HG03025 (cell line): ENCODE results near the gene CADM3.

Experiments used
- ATAC-seq: cut with Tn5 transposase; IDR thresholded peaks from one replicate; pipeline ENCODE4 v1.9.1; 2021; ENCODE audit warnings: mild to moderate bottlenecking, moderate library complexity; ENCODE audit not compliant: unreplicated experiment, low FRiP score

Gene CADM3

GRCh38 chr1:159171254-159171687, at the start of gene CADM3:
TSS of gene CADM3 (plus strand) at chr1:159171615. CDS start at chr1:159171766, 151 bp downstream.
- no peak for ATAC-seq

GRCh38 chr1:159122005-159122621, 49.3 kb upstream of the CADM3 start:
- ATAC-seq, result no peak

DNA sequence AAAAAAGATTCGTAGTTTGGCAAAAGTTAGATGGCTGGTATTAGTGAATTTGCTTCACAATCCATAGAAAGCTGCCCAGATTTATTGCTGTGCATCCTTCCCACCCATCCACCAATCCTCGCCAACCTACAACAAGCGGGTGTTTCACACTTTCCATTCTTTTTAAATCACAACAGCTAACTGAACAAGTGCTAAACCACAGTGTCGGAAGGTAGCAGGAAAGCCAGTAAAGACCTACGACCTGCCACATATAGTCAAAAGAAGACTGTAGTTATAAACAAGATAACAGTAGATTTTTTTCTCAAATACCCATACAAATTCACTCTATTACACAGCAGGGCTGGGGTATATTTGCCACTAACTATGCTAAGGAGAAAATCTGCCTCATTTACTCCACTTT, 47.8 kb upstream of the CADM3 start:
- no peak for ATAC-seq

GRCh38 chr1:159132271-159132881, 39.0 kb upstream of the CADM3 start:
- ATAC-seq, result no peak

- no peak for ATAC-seq
Observed at GRCh38 chr1:159140474-159140873, 30.9 kb upstream of the CADM3 start.

DNA sequence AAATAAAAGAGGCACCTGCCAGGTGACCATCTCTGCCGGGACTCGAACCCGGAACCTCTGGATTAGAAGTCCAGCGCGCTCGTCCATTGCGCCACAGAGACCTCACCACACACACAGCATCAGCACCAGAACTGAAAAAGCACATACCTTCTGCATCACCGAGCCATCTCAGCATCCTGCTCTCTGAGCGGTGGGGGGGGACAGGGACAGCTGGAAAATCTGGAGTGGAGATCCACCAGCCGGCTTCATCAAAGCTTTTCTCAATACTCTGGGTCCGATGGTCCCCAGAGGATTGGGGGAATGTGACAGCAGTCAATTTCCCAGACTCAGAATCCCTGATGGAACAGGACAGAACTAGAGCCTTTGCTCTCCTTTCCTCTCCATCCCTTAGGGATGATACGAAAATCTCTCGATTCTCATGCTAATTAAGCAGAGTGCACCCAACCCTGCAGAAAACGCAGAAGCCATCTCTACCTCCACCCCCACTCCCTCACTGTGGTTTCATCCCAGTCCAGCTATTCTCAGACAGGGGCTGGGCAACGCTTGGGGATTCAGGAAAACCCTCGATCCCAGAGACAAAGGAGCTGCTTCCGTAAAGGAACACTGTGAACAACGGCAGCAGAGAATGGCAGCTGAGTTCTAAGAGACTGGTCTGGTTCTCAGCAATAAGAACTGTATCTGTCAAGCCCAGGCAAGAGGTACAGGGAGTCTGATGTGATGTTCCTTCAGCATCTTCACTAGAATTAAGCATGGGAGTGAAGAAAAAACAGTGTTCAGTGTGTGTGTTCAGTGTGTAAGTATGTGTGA, 29.6 kb upstream of the CADM3 start:
- ATAC-seq, result no peak

- no peak for ATAC-seq
Observed at GRCh38 chr1:159142391-159142663, 29.1 kb upstream of the CADM3 start.

GRCh38 chr1:159142726-159143510, 28.5 kb upstream of the CADM3 start:
- ATAC-seq, result no peak

GRCh38 chr1:159144571-159144970, 26.8 kb upstream of the CADM3 start:
- ATAC-seq, result no peak

DNA sequence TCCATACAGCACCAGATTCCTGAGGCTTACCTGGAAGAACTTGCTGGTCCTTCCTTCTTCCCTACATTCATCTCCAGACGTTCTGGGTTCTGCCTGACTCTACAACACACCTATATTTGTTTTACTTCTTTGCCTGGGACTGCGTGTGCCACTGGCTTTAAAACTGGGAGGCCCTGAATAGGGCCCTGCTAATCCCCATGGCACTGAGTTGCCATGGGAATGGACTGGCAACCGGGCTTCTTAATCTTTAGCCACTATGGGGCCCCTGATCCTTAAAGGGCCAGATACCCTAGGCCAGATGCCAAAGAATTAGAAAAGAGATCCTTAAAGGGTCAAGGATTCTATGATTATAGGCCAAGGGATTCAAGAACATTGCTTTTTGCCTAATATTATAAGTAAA, 24.4 kb upstream of the CADM3 start:
- ATAC-seq, result no peak

GRCh38 chr1:159152031-159152430, 19.4 kb upstream of the CADM3 start:
- ATAC-seq, result no peak

- peak; percentile 95 for ATAC-seq
Observed at GRCh38 chr1:159161001-159161718, 10.3 kb upstream of the CADM3 start.

DNA sequence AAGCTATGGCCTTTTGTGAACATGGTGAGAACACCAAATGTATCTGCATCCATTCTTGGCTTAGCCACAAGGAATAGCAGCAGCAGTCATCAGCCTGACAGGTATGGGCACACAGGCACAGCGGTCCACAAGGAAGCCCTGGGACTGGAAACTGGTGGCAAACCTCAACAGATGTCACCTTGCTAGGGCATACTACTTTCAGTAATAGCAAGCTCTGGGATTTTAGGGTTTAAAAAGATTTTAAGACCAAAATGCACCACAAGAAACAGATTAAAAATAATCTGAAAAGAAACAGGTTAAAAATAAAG, 9.7 kb upstream of the CADM3 start:
- ATAC-seq, result no peak

GRCh38 chr1:159162516-159163265, 8.7 kb upstream of the CADM3 start:
- ATAC-seq, result no peak

GRCh38 chr1:159163614-159164228, 7.7 kb upstream of the CADM3 start:
- no peak for ATAC-seq

GRCh38 chr1:159168043-159168442, 3.4 kb upstream of the CADM3 start:
- no peak for ATAC-seq

- ATAC-seq, result no peak
Observed at GRCh38 chr1:159170639-159171038, 776 bp upstream of the CADM3 start.

DNA sequence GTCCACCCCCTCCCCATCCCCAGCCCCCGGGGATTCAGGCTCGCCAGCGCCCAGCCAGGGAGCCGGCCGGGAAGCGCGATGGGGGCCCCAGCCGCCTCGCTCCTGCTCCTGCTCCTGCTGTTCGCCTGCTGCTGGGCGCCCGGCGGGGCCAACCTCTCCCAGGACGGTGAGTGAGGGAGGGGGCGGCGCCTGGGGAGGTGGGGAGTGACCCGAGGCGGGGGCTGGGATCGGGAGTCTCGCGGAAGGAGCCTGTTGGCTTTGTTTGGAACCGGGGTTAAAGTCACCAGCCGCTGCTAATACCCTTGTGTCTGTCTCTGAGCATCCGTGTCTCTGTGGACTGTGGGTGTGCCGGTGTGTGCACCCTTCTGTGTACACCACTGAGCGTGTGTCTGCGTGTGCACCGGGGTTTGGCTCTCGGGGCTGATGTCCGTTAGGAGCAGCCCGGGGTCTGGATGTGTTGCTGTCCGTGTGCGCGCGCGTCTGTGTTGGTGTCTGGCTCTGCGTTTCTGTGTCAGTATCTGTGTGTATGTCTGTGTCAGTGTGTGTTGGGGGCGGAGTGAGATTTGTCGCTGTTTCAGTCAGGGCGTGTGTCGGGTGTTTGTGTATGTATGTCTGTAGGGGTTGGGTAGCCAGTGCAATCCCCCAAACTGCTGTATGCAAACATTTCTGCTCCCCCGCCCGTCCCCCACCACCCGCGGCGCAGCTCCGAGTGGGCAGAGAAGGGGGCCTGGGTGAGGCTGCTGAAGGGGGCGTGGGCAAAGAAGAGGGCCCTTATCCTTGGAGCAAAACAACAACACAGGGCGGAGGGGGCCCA, 480 bp downstream of the CADM3 start:
- no peak for ATAC-seq
